ENCODE data around the gene ATG12.
"Not testable (repeated sequence)": the region's sequence is repeated elsewhere in the genome, so short reads cannot be mapped to it uniquely, and the experiment has no call there.

Gene ATG12

DNA sequence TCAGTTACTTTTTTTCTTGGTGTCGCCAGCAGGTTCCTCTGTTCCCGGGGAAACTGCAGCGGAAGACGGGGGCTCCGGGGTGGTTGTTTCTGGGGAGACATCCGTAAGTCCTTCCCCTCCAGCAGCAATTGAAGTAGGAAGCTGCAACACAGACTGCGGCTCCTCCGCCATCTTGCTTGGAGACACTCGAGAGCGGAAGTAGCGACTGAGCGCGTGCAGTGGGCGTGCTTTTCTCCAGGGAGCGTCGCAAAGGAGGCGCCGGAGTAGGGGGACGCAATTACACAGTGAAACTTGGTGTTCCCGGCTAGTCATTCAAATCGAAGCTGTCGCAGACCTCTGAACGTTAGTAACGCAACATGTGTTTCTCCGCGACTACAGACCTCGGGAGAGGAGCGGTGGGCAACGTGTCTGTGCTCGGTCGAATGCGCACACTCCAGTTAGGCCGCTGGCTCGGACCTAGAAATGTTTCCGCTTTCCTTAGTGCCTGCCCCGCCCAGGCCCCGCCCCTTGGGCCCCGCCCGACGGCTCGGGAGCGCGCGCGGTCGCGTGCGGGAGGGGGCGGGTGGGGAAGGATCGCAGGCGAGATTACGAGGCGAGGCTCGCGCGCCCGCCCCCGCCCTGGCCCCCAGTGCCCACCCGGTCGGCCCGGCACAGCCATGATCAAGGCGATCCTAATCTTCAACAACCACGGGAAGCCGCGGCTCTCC lies at the start of gene ATG12, which contains the start of gene AP3S1:
Gene ATG12, minus strand, starts transcription at position 184 of the 707 bp plus-strand sequence. Its CDS starts 13 bp downstream, at position 171.
Gene AP3S1, plus strand, starts transcription at position 554 of the 707 bp plus-strand sequence. Its CDS starts 103 bp downstream, at position 657.
- DNase-seq = peak; percentile 90

GRCh38 chr5:115888027-115888426 lies 46.7 kb upstream of the ATG12 start:
- DNase-seq = no peak

- not testable (repeated sequence) for DNase-seq
These were observed 43.8 kb upstream of the ATG12 start for GRCh38 chr5:115885208-115885607.

DNA sequence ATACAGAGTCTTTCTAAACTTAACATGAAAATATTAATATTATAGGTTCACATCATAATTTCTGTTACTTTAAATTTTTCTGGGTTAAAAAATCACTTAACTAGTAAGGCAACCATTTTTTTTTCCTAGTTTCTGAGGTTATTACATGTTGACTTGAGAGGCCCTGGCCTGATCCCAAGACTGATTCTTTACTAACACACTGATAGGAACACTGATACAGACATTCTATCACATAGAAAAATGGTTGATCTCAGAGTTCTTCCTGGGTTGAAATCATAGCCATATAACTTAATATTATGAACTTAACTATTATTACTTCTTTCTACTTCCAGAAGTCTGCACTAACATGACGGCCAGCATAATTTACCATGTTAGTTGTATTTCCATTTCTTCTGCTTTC lies 43.3 kb upstream of the ATG12 start:
- no peak for DNase-seq

DNA sequence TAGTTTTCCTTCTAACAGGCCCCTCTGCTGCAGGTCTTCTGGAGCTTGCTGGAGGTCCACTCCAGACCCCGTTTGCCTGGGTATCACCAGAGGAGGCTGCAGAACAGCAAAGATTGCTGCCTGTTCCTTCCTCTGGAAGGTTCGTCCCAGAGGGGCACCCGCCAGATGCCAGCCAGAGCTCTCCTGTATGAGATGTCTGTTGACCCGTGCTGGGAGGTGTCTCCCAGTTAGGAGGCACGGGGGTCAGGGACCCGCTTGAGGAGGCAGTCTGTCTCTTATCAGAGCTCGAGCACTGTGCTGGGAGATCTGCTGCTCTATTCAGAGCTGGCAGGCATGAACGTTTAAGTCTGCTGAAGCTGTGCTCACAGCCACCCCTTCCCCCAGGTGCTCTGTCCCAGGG lies 41.1 kb upstream of the ATG12 start:
- DNase-seq = not testable (repeated sequence)

DNA sequence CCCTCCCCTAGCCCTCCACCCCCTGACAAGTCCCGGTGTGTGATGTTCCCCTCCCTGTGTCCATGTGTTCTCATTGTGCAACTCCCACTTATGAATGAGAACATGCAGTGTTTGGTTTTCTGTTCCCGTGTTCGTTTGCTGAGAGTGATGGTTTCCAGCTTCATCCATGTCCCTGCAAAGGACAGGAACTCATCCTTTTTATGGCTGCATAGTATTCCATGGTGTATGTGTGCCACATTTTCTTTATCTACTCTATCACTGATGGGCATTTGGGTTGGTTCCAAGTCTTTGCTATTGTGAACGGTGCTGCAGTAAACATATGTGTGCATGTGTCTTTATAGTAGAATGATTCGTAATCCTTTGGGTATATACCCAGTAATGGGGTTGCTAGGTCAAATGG lies 36.0 kb upstream of the ATG12 start:
- not testable (repeated sequence) for DNase-seq

- no peak for DNase-seq
These were observed 34.1 kb upstream of the ATG12 start for GRCh38 chr5:115875447-115875846.

GRCh38 chr5:115873392-115873791 lies 32.0 kb upstream of the ATG12 start:
- DNase-seq = peak; percentile 49

- DNase-seq = no peak
These were observed 31.1 kb upstream of the ATG12 start for GRCh38 chr5:115872447-115872846.

DNA sequence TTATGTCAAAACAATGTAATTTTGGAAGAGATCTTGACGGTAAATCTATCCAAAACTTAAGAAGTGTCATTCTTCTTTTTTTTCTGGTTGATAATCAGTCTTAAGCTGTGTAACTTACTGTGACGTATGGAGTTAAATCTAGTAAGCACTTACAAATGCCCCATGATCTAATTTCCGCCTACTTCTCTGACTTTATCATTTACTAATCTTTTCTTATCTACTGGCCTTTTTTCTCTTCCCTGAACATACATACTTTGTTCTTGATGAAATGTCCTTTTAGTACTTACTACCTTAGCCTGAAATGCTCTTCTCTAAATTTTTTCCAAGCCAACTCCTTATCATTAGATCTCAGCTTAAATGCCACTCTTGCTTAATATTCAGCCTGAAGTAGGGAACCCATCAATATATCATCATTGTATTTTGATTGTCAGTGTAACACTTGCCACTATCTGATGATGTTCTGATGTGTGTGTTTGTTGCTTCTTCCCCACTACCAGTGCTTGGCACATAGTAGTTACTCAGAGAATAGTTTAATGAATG lies 28.0 kb upstream of the ATG12 start:
- DNase-seq = no peak

GRCh38 chr5:115859378-115859777 lies 18.0 kb upstream of the ATG12 start:
- no peak for DNase-seq

- DNase-seq = no peak
These were observed 17.0 kb upstream of the ATG12 start for GRCh38 chr5:115858396-115858795.

- DNase-seq = no peak
These were observed 16.4 kb upstream of the ATG12 start for GRCh38 chr5:115857626-115858349.

DNA sequence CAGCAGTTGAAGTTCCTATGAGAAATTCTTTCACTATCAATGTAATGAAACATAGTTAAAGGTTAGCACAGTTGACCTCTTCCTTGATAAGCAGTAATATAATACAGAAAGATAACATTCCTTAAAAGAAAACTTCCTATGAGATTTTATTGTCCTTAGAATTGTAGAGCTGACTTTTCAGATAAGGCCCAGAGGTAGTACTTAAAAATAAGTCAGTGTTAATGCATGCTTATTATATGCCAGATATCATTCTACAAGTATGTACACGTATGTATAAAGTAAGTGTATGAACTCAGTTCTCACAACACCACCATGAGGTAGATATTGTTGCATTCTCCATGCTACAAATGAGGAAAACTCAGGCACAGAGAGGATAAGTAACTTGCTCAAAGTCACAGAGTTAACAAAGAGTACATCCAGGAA lies 15.7 kb upstream of the ATG12 start:
- no peak for DNase-seq

DNA sequence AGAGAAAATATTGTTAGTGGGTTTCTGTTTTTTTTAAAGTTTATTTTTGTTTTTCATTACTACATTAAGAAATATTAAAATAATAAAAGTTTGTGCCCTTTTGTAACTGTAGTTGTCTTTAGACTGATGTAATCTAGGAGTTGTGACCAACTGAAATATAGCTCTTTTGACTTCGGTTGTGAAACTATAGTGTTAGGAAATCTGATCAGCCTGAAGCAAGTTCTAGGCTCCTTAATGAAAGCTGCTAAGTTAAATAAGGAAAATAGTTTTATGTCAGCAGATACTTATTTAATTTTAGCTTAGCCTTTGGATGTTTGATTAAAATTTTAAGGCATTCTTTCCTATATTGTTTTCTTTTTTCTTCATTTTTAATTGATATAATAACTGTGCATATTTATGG lies 14.6 kb upstream of the ATG12 start:
- DNase-seq = no peak

DNA sequence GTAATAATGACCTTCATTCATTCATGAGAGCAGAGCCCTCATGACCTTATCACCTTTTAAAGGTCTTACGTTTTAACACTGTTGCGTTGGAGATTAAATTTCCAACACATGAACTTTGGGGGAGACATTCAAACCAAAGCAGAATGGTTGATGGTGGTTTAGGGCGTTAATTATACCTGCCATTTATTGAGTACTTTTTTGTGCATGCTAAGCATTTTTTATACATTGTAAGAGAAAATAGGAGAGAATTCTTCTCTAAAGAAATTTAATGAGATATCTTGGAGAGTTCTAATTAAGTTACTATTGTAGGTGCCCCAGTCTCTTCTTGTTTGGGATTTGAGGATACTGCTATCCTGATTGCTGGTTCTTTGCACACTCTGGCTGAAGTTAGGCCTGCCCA lies 12.8 kb upstream of the ATG12 start:
- DNase-seq = no peak

GRCh38 chr5:115850744-115851416 lies 9.5 kb upstream of the ATG12 start:
- no peak for DNase-seq

DNA sequence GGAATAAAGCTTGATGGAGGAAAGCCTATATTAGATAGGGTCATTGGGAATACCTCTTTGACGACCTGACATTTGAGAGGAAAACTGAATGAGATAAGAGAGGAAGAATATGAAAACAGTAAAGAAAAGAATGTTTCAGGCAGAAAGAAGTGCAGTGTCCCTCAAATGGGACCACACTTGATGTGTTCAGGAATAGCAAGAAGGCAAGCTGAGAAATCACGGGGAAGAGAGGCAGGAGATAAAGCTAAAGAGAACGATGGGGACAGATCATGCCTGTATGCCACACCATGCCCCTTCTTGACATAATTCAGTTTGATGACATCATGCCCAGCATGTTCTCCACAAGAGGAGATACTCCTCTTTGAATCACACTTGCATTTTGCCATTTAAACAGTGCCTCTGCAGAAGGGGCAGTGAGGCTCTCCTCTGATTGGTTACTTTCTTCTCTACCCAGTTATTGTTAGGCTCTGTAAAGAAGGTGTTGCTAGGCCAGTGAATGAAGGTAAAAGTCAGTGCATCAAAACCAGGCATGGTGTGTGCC lies 8.0 kb upstream of the ATG12 start:
- DNase-seq = no peak

GRCh38 chr5:115847290-115847689 lies 5.9 kb upstream of the ATG12 start:
- no peak for DNase-seq

DNA sequence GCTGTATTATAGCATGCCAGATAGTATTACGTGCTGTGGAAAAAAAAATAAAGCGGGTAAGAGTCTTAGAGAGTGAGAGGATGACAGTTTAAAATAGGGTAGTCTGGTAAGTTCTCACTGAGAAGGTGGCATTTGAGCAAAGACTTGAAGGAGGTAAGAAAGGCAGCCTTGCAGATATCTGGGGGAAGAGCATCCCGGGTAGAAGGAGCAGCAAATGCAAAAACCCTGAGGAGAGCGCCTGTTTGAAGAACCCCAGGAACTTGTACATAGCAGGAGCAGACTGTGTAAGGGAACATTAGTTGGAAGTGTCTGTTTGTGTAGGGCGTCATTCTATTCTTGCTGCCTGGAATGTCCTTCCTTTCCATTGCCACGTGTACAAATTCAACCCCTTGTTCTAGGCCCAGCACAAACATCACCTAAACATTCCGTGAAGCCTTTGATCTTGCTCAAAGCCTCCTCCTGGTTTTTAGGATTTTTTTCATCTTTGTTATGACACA lies 3.0 kb upstream of the ATG12 start:
- no peak for DNase-seq

- DNase-seq = no peak
These were observed 2.2 kb upstream of the ATG12 start for GRCh38 chr5:115843444-115844130.

- no peak for DNase-seq
These were observed 1.6 kb upstream of the ATG12 start for GRCh38 chr5:115842952-115843351.
